Activated CD4-positive, CD25-positive, alpha-beta regulatory T cell treated with anti-CD3 and anti-CD28 coated beads, Interleukin-2, amount 50 U/mL, for 72 hours (primary cell): Measurements from ENCODE around the gene UBL3.

Experiments
- DNase-seq: peaks from one replicate; pipeline ENCODE4 v3.0.0; 2021

UBL3 gene

DNA sequence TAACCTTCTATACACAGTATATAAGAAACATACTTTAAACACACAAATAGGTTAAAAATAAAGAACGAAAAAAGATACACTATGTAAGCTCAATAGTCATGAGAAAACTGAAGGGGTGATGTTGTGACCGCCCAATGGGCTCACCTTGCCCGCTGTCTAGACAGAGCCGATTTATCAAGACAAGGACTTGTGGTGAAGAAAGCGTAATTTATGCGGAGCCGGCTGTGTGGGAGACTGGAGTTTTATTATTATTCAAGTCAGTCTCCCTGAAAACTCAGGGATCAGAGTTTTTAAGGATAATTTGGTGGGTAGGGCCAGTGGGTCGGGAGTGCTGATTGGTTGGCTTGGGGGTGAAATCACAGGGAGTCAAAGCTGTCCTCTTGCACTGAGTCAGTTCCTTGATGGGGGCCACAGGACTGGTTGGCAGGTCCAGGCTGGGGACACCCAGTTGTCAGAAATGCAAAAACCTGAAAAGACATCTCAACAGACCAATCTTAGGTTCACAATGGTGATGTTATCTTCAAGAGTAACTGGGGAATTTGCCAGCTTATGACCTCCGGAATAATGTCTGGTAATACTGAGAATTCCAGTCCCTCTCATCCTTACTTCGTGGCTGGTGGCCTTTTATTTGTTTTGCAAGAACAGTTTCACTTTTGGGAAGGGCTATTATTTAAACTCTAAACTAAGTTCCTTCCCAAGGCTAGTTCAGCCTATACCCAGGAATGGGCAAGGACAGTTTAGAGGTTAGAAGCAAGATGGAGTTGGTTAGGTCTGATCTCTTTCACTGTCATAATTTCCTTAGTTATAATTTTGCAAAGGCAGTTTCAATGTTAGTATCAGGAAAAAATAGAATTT lies 96.6 kb downstream of the UBL3 start:
- no peak for DNase-seq

DNA sequence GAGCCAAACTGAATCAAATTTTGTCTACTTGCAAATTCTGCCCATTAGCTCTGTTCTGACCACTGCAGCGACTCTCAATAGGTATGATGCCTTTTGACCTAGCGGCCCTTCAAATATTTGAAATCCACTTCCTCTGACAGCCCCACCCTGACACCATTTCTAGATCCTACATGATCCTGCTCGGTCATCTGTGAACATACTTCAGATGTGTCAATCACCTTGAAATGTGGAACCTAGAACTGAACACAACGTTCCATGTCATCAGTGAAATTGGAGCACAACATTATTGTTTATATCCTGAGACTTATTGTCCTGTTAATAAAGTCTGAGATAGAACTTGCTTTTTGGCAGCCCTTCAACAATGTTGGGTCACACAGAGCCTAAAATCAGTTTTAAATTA lies 98.2 kb downstream of the UBL3 start:
- no peak for DNase-seq

DNA sequence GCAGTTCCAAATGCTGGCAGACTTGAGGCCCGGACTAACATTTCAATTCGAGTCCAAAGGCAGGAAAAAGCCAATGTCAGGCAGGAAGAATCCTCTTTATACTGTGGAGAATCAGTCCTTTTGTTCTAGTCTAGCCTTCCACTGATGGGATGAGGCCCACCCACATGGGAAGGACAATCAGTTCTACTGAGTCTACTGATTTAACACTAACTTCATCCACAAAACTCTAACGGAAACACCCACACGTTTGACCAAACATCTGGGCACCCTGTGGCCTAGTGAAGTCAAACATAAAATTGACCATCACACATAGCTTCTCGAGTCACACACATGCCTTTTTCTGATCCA lies 100.3 kb downstream of the UBL3 start:
- DNase-seq, result no peak

DNA sequence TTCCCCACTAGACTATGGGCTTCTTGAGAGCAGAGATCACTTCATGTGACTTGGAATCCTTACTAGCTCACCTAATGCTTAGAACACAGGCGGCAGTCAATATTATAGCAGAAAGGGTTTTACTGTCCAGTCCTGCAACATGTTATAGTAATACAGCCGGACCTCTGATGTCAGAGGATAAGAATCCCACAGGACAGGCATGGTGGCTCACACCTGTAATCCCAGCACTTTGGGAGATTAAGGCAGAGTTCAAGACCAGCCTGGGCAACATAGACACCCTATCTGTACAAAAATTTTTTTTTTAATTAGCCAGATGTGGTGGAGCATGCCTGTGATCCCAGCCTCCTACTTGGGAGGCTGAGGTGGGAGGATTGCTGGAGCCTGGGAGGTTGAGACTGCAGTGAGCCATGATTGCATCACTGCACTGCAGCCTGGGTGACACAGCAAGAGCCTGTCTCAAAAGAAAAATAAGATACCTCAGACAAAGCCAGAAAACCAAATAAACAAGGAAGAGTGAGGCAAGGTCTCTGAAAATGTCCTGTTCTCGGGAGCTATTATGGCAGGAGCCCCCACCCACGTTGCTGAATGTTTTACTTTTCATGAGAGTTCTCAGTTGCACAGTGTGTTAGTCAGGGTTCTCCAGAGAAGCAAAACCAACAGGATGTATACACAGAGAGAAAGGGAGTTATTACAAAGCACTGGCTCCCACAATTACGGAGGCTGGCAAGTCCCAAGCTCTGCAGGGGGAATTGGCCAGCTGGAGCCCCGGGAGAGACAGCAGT lies 100.8 kb downstream of the UBL3 start:
- no peak for DNase-seq

DNA sequence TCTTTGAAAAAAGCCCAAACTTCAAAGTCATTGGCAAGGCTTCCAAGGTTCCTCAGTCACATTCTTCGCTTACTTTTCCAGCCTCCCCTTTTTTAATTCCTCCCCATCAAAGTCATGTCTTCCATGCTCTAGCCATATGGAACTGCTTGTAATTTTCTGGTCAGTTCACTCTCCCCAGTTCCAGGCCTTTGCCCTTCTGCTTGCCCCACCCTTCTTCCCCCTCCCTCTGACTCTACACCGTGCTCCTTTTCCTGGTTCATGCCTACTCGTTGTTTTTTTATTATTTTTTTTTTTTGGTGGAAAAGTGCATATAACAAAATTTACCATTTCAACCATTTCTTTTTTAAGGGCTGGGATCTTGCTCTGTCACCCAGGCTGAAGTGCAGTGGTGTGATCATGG lies 102.3 kb downstream of the UBL3 start:
- DNase-seq, result no peak

DNA sequence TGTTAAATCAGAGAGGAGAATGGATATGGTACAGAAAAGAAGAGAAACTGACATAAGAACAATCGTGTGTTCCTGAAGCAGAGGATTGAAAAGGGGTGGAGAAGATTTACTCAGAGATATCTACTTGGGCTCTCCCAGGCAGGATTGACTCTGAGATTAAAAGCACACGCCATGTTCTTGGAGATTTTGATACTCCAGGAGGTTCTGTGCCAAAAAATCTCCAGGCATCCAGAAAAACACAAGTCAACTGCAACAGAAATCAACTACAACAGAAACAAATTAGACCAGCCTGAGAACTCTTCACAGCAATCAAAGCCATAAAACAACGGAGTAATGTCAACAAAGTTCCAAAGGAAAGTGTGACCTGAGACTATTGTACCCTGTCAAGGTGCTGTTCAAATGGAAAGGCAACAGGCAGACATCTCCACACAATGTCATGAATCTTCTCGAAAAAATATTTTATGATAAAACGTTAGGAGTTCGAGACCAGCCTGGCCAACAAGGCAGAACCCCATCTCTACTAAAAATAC lies 104.2 kb downstream of the UBL3 start:
- DNase-seq, result no peak

DNA sequence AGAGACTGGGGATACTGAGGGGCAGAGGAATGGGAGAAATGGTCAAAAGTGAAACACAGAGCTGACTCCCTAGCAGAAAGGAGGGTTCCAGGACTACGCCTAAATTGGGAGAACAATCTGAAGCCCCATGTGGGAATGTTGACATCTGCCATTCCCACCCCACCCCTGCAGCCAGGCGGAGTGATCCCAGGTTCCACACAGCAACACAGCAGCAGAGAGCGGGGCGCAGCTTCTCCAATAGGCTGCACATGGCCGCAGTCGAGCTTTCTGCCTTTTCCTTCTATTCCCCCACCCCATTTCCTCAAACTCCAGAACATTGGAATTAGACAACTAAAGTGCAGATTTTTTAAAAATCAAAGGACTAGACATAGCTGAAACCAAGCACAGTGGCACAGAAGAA lies 104.7 kb downstream of the UBL3 start:
- DNase-seq, result no peak

DNA sequence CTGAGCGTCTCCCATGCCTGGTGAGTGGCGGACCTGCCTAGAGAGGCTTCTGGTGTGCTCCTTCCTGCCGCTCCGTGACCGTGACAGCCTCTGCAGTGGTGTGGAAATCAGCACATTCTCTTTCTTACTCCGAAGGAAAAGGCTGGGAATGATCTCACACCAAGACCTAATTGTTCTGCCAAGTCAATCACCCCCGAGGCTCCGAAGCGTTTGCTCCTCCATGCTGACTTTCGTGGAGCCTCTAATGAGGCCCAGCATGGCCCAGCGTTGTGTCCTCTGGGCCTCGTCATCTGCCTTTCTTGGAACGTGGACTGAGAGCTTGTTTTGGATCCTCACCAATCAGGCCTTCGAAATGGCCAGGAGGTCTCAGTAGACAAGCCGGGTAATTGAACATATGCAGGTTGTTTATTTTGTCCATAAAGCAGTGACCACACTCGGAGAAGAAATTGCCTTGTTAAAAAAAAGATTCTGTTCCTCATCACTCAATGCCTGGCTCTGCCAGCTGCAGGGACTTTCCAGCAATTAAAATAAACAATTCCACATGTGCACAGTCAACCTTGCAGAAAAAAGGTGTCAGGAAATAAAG lies 107.1 kb downstream of the UBL3 start:
- DNase-seq, result no peak

DNA sequence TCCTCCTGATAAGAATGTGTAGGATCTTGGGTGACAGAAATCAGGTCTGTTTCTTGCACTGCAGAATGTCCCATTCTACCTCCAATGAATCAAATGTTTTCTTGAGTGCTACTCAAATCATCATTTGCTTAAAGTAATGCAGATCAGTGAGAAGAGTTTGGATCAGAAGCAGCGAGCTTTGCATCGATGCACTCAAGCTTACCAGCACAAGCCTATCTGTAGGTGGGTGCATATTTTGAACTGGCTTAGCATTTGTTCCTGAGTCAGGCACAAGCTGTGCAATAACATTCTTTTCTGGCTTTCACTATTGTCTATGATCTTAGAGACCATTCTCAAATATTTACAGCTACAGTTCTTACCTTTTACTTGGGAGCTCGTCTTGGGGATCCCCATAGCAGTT lies 109.5 kb downstream of the UBL3 start:
- DNase-seq, result no peak

DNA sequence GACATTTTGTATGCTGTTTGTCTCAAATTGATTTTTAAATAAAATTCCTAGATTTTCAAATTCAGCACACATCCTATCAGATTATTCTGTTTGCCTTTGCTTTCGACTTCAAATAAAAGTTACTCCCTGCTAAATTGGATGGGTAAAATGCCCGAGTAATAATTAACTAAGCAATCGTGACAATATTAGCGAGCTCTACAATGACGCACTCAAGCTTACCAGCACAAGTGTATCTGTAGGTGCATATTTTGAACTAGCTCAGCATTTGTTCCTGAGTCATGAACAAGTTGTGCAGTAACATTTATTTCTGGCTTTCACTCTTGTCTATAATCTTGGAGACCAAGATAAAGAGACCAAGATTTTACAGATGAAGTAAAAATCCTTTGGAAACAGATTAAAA lies 113.4 kb downstream of the UBL3 start:
- no peak for DNase-seq

DNA sequence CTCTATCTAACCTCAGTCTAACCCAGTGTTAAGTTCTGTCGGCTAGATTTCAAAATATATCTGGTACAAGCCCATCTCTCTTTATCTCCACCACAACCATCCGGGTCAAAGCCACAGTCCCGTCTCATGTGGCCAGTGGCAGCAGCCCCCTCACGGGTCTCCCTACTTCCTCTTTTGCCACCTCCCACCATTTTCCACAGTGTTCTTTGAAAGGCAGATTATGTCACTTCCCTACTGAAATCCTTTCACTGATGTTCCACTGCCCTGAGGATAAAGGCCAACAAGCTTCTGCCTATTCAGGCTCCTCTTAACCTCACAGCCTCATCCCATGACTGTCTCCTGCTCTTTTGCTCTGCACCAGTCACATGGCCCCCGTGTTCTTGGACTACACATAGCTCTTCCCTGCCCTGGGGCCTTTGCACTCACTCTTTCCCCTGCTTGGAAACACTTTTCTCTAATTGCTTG lies 117.2 kb downstream of the UBL3 start:
- no peak for DNase-seq

DNA sequence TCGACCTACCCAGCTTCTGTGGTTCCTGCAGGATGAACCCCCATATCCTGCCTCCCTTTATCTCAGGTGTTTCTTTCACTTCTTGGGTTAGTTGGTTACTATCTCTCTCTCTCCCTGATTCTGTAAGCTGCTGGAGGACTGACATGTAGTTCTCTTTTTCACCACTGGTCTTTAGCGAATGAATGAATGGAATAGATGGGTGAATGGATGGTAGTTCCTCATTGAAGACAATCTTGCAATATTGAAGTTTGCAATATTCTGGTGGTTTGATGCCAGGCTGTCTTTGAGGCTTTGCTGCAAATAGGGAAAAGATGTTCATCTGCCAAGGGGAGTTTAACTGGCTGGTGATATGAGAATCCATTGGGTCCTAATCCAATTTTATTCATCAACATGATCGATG lies 120.2 kb downstream of the UBL3 start:
- DNase-seq, result no peak

DNA sequence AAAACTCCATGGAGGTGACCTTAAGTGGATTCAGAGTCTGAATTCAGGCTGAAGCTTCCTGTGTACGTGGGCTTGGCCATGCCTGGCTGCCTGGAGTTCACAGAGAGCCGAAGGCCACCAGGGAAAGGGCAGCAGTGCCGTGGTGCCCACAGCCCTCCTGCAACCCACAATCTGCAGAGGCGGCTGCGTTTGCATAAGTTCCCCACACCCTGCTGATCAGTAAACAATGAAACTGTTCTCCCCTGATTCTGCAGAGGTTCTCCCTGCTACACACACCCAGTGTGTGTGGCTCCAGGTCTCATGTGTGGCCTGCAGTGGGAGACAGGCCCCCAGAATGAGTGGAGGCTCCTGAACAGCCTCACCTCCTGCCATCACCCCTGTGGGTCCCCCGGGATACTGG lies 128.0 kb downstream of the UBL3 start:
- no peak for DNase-seq

DNA sequence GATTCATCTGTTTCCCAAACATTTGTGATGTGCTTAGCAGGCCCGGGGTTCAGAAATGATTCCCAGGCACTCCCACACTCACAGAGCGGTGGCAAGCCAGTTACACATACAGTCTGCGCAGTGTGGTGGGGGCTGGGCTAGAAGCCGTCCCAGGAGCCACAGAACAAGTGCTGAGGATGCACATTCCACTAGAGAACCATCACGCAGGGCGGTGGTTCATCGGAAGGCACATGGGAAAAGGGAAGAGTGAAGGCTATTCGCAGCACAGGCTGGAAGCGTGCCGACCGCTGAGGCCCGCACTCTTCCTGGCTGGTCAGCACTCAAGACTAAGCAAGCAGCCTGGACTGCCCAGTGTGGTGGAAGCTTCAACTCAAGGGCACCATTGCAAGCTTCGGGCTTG lies 128.7 kb downstream of the UBL3 start:
- DNase-seq, result no peak

DNA sequence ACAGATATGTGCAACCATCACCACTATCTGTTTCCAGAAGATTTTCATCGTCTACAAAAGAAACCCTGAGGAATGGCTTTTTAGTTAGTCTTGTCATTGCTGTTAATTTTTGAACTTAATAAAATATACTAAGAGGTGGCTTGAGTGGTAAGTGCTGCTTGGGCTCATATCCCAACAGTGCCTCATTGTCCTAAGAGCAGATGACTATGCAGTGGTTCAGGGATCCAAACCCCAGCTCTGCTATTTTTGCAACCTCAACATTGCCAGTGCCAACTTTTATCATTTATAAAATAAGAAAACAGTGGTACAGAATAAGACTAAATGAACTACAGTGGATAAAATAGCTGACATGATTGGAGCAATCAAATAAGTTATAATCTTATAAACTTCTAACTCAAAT lies 131.7 kb downstream of the UBL3 start:
- DNase-seq, result no peak

DNA sequence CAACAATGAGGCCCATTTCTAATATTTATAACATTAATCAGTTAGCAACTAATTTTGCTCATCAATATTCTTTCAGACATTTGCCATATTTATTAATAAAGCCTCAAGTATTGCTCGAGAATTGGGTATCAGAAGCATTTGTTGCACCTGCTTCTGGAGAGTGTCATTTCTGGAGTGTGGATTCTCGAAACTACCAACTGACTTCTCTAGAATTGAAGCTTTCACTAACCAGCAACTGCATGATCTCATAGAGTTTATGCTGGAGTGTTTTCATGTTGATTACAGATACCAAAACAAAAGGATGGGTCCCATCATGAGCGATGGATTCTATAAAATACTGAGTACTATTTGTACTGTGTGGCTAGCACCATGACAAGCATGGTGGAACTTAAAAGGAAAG lies 133.9 kb downstream of the UBL3 start:
- DNase-seq, result no peak
